ENCODE measurements around the gene POLE. TPM values are rescaled to one million over a fixed set of nuclear protein-coding genes. Genes with fewer than 3 reads are reported as not detected.

The POLE gene
- total RNA-seq, 1 experiment from 2014 or later: 147 TPM

GRCh38 chr12:132585177-132585576 is 102.0 kb downstream of the POLE start:
- no CpG with 5 or more reads among the region's 24 CpGs for WGBS (ENCODE audit: extremely low coverage, insufficient read length, low lambda C conversion rate)
- peaks cover 92% of the 10 kb centered on the region for H3K27me3 Mint-ChIP-seq (ENCODE audit: low read depth)
- H2BK20ac ChIP-seq (ENCODE audit: low read depth, low read length, poor library complexity, severe bottlenecking): no peak overlapping the region

More at GRCh38 chr12:132585177-132585576, 102.0 kb downstream of the POLE start:
- Mint-ChIP-seq H3K36me3 (ENCODE audit: insufficient read depth in 1 of 3, low read depth in 3 of 3) (peaks cover 0 to 4% (median 2%) of the 10 kb centered on the region in 3 experiments; a peak in 4 of 7 replicates), H3K4me3 (no peak overlapping the region; a peak in 1 of 5 replicates), H3K9me3 (no peaks in the 10 kb centered on the region; a peak in 1 of 5 replicates), H3K4me1 (peaks cover 4 to 10% of the 10 kb centered on the region in 2 experiments), H3K27ac (no peak overlapping the region)
- Histone ChIP-seq H3K9ac (ENCODE audit: extremely low read depth, insufficient read length, low read length) (no peak overlapping the region), H3K79me1 (ENCODE audit: insufficient read depth, low read depth, low read length, poor library complexity, severe bottlenecking) (no peaks in the 10 kb centered on the region), H3K27me3 (ENCODE audit: insufficient read depth, low read length) (peaks cover 36% of the 10 kb centered on the region; the same call in 1 of the 2 replicates), H2BK12ac (ENCODE audit: insufficient read length, low read depth, low read length) (no peak overlapping the region), H3T11ph (ENCODE audit: low read length) (no peak overlapping the region), H4K20me1 (ENCODE audit: control insufficient read depth, insufficient read depth, insufficient read length) (no peaks in the 10 kb centered on the region), H3K4me1 (ENCODE audit: insufficient read depth, low read length) (no peaks in the 10 kb centered on the region), H2BK15ac (ENCODE audit: low read depth, low read length) (no peak overlapping the region), H3K79me2 (ENCODE audit: insufficient read depth, low read length) (no peaks in the 10 kb centered on the region), H3K56ac (ENCODE audit: insufficient read length, low read depth, low read length) (no peak overlapping the region), H4K8ac (replicated peaks; ENCODE audit: insufficient read length, low read depth, low read length) (no peak overlapping the region), H3K23me2 (ENCODE audit: insufficient read length, low read depth, low read length, poor library complexity, severe bottlenecking) (peaks cover 16% of the 10 kb centered on the region), H2BK120ac (ENCODE audit: low read depth, low read length, poor library complexity, severe bottlenecking) (no peak overlapping the region), H3K14ac (ENCODE audit: insufficient read depth, low read length) (no peak overlapping the region), H3K23ac (ENCODE audit: insufficient read length, low read depth, low read length) (no peak overlapping the region), H4K5ac (ENCODE audit: insufficient read length, low read depth, low read length) (no peak overlapping the region), H4K91ac (ENCODE audit: insufficient read length, low read depth, low read length) (no peak overlapping the region), H3K9me3 (ENCODE audit: control insufficient read depth, low read depth, low read length) (no peaks in the 10 kb centered on the region), H2AFZ (ENCODE audit: low read length) (no peak overlapping the region), H2AK5ac (ENCODE audit: insufficient read length, low read length) (no peak overlapping the region), H3K18ac (ENCODE audit: insufficient read length, low read depth, low read length) (no peak overlapping the region), H3K4me2 (ENCODE audit: insufficient read depth, insufficient read length, low read length) (no peak overlapping the region), H3K4ac (ENCODE audit: low read depth, low read length) (no peak overlapping the region), H3K27ac (ENCODE audit: insufficient read length, low read depth, low read length) (no peak overlapping the region), H2BK5ac (ENCODE audit: insufficient read length, low read length) (no peak overlapping the region)
- no peak for DNase-seq
- TF ChIP-seq CTCF (conservative IDR thresholded peaks at IDR 0.05): no peak

Measured in H9 (cell line).